ENCODE measurements around the gene RBPJ.

RBPJ gene

GRCh38 chr4:26300314-26301307 lies 20.2 kb upstream of the RBPJ start:
- Histone ChIP-seq H3K36me3 (ENCODE audit: insufficient read depth, low read length) (no peaks in the 10 kb centered on the region), H3K27ac (ENCODE audit: low read depth, low read length, poor library complexity, severe bottlenecking) (no peak overlapping the region), H4K20me1 (ENCODE audit: insufficient read depth, low read length) (no peaks in the 10 kb centered on the region), H3K27me3 (ENCODE audit: insufficient read depth, low read length) (no peaks in the 10 kb centered on the region), H3K79me2 (ENCODE audit: insufficient read depth, low read length) (no peaks in the 10 kb centered on the region), H3K4me3 (ENCODE audit: low read depth, low read length, poor library complexity, severe bottlenecking) (no peak overlapping the region), H3F3A (ENCODE audit: insufficient read depth, low read length) (no peaks in the 10 kb centered on the region), H3K4me1 (ENCODE audit: insufficient read depth, low read length, severe bottlenecking) (no peaks in the 10 kb centered on the region), H2AFZ (ENCODE audit: low read length) (no peak overlapping the region), H3K9ac (ENCODE audit: low read length) (no peak overlapping the region), H3K4me2 (ENCODE audit: low read length) (no peak overlapping the region), H3K9me2 (ENCODE audit: low read depth, low read length) (no peaks in the 10 kb centered on the region), H3K9me3 (ENCODE audit: low read length) (no peaks in the 10 kb centered on the region)
- TF ChIP-seq EZH2 (IDR thresholded peaks at IDR 0.05; ENCODE audit: borderline replicate concordance, low read length): no peak
- no peak for TF ChIP-seq CTCF (IDR thresholded peaks at IDR 0.05; ENCODE audit: low read length)

GRCh38 chr4:26302031-26302899 lies 18.5 kb upstream of the RBPJ start:
- no peak overlapping the region for H3K9ac ChIP-seq (ENCODE audit: low read length)
- no peak overlapping the region for H3K4me3 ChIP-seq (ENCODE audit: low read depth, low read length, poor library complexity, severe bottlenecking)
- H3K27ac ChIP-seq (ENCODE audit: low read depth, low read length, poor library complexity, severe bottlenecking): no peak overlapping the region
- no peak overlapping the region for H3K4me2 ChIP-seq (ENCODE audit: low read length)
- H3F3A ChIP-seq (ENCODE audit: insufficient read depth, low read length): no peaks in the 10 kb centered on the region
- no peak overlapping the region for H2AFZ ChIP-seq (ENCODE audit: low read length)
- no peaks in the 10 kb centered on the region for H3K9me3 ChIP-seq (ENCODE audit: low read length)
- H3K79me2 ChIP-seq (ENCODE audit: insufficient read depth, low read length): no peaks in the 10 kb centered on the region
- H3K27me3 ChIP-seq (ENCODE audit: insufficient read depth, low read length): no peaks in the 10 kb centered on the region
- no peaks in the 10 kb centered on the region for H3K36me3 ChIP-seq (ENCODE audit: insufficient read depth, low read length)
- no peaks in the 10 kb centered on the region for H3K4me1 ChIP-seq (ENCODE audit: insufficient read depth, low read length, severe bottlenecking)
- H4K20me1 ChIP-seq (ENCODE audit: insufficient read depth, low read length): no peaks in the 10 kb centered on the region
- no peaks in the 10 kb centered on the region for H3K9me2 ChIP-seq (ENCODE audit: low read depth, low read length)
- TF ChIP-seq EZH2 (IDR thresholded peaks at IDR 0.05; ENCODE audit: borderline replicate concordance, low read length): no peak
- TF ChIP-seq CTCF (IDR thresholded peaks at IDR 0.05; ENCODE audit: low read length): no peak

- H4K20me1 ChIP-seq (ENCODE audit: insufficient read depth, low read length): no peaks in the 10 kb centered on the region
- H2AFZ ChIP-seq (ENCODE audit: low read length): no peak overlapping the region
- H3K36me3 ChIP-seq (ENCODE audit: insufficient read depth, low read length): no peaks in the 10 kb centered on the region
- H3K27me3 ChIP-seq (ENCODE audit: insufficient read depth, low read length): no peaks in the 10 kb centered on the region
- no peaks in the 10 kb centered on the region for H3K79me2 ChIP-seq (ENCODE audit: insufficient read depth, low read length)
- H3K4me3 ChIP-seq (ENCODE audit: low read depth, low read length, poor library complexity, severe bottlenecking): no peak overlapping the region
- no peaks in the 10 kb centered on the region for H3K9me2 ChIP-seq (ENCODE audit: low read depth, low read length)
- no peak overlapping the region for H3K9ac ChIP-seq (ENCODE audit: low read length)
- H3F3A ChIP-seq (ENCODE audit: insufficient read depth, low read length): no peaks in the 10 kb centered on the region
- no peaks in the 10 kb centered on the region for H3K4me1 ChIP-seq (ENCODE audit: insufficient read depth, low read length, severe bottlenecking)
- H3K9me3 ChIP-seq (ENCODE audit: low read length): no peaks in the 10 kb centered on the region
- no peak overlapping the region for H3K27ac ChIP-seq (ENCODE audit: low read depth, low read length, poor library complexity, severe bottlenecking)
- H3K4me2 ChIP-seq (ENCODE audit: low read length): no peak overlapping the region
- TF ChIP-seq CTCF (IDR thresholded peaks at IDR 0.05; ENCODE audit: low read length) (no peak), EZH2 (IDR thresholded peaks at IDR 0.05; ENCODE audit: borderline replicate concordance, low read length) (no peak)
These were observed 17.8 kb upstream of the RBPJ start for GRCh38 chr4:26303008-26303407.

All from OCI-LY1 (cell line).